ENCODE data around the gene KRTAP3-3.
"Not testable (repeated sequence)": the region's sequence is repeated elsewhere in the genome, so short reads cannot be mapped to it uniquely, and the experiment has no call there.

Gene KRTAP3-3

GRCh38 chr17:41003926-41004325 lies 10.0 kb upstream of the KRTAP3-3 start:
- DNase-seq, result no peak

GRCh38 chr17:41002814-41003213 lies 8.8 kb upstream of the KRTAP3-3 start:
- DNase-seq, result no peak

- DNase-seq, result no peak
Measured at GRCh38 chr17:41001795-41002194, 7.8 kb upstream of the KRTAP3-3 start.

DNA sequence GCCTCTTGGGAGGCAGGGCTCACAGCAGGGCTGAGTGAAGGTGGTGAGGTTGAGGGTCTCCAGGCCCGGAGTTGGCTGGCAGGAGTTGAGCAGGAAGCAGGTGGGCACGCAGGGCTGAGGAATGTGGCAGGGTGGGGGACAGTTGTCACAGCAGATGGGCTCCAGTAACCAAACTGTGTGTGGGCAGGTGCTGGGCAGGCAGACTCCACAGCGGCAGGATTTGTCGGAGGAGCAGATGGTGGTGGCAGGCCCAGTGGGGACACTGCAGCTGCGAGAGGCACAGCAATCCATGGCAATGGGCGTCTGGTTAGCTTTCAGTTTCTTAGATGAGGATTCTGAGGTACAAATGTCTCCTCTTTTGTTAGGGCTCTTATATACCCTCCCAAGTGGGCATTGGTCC lies 5.6 kb upstream of the KRTAP3-3 start, which contains the start of gene KRTAP3-2:
Gene KRTAP3-2 (minus strand): TSS at position 344 of the 400 bp plus-strand sequence. CDS start 53 bp downstream, at position 291.
- not testable (repeated sequence) for DNase-seq

DNA sequence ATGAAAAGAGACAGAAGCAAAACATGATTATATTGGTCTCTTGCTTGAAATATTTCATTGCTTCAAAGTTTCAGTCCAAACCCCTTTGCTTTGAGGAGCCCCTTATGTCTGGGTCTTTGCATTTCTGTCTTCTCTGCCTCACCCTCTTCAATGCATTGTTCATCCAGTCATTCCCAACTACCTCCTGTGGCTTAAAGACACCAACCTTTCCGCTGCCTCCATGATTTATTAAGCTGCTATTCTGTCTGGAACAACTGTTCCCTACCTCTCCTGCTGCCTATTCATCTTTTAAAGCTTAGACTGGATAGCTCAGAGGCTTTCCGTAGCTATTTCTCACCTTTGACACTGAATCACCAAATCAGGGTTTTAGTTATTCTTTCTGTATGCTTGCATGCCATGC lies 3.4 kb upstream of the KRTAP3-3 start:
- DNase-seq, result no peak

GRCh38 chr17:40996829-40997228 lies 2.9 kb upstream of the KRTAP3-3 start:
- DNase-seq, result no peak

DNA sequence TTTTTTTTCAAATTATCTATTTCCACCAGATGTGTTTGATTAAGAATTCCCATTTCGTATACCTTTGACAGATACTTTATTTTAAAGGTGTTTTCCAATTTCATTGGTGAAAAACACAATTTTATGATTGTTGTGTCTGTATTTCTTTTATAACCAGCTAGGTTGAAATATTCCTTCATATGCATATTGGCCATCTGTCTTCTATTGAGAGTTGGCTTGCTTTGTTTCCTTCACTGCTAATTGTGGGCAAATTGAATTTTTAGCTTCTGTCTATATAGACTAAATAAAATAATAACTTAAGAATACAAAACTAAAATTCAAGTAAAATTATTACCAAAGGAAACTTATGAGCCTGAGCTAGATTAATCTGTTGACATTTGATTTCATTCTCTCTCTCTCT lies 1.2 kb upstream of the KRTAP3-3 start:
- no peak for DNase-seq

GRCh38 chr17:40993084-40993483 lies 880 bp downstream of the KRTAP3-3 start:
- no peak for DNase-seq

DNA sequence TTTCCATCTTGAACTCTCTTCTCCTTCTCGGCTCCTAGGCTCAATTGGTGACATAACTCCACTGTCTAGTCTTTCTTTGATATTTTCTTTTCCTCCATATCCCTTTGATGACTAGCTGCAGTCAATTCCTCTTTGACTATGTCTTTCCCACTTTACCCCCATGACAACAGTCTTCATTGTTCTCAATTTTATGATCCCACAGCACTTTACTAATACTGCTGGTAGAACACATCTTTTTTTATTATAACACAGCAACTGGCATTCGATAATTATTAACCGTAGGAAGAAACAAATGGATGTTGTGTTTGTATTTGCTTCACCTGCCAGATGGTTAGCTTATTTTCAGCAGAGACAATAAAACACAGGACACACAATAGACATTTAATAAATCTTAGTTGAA lies 1.3 kb downstream of the KRTAP3-3 start:
- no peak for DNase-seq

- DNase-seq, result no peak
Measured at GRCh38 chr17:40986920-40987319, 7.0 kb downstream of the KRTAP3-3 start.

DNA sequence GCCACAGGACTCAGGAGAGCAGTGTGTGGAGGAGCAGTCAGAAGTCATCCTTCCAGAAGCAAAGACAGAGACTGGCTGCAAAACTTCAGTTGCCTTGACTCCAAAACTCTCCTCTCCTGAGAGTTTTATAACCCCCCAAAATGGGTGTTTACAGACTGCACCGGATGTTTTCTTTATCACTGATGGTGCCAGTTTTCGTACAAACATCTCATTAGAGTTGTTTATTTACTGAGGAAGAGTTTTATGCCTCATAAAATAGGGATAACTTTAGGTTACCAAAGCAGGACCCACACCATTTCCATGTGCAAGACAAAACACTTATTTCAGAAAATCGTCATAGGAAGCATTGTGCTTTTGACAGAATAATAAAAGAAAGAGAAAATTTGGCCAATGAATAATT lies 9.7 kb downstream of the KRTAP3-3 start, which contains the start of gene KRT40:
Gene KRT40 (minus strand): TSS at position 101 of the 400 bp plus-strand sequence. CDS start 53 bp downstream, at position 48.
- DNase-seq, result no peak

DNA sequence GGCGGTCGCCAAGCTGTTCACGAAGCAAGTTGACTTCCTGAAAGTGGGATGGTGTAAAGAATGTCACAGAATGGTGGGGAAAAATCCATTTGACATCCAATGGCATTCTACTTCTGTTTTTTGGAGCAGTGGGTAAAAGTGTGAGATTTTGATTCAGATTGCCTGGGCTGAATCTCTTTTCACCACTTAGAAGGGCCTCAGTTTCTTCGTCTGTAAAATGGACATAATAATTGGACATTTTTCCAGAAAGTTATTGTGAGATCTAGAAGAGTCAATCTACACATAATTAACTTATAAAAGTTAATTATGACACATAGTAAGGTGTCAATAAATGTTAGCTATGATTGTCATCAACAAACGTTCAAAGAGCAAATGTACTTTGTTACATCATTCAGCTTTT lies 12.8 kb downstream of the KRTAP3-3 start:
- DNase-seq, result no peak

DNA sequence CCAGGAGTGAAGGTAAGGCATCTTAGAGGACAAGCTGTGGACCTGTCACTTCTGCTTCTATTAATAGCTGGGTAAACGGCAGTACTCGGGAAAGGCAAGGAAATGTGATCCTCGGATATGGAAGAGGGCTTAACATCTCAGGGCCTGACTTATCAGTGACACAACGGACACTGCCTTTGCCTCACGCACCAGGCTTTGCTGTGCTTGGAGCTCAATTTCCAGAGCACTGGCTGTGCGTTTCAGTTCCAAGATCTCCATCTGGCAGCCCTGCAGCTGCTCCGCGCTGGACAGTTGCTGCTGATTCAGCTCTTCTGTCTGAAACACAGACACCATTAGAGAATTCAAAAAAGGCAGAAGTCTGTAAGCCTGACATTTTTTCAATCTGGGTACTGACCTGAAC lies 13.4 kb downstream of the KRTAP3-3 start:
- DNase-seq, result no peak

DNA sequence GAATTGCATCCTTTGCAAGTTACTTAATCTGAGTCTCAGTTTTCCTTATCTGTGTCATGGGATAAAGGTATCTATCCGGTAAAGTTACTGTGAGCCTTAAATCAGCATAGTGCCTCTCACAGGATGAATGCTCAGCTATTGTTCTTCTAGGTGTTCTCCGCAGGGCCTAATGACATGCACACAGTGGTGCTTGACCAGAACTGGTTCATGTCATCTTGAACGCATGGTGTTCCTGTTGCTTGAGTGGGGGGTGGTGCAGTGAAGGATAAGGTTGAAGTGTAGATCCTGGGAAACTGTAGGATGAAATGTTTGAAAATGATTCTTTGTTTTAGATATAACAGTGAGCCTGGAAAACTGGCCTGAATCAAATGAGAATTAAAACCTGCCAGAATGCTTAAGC lies 13.8 kb downstream of the KRTAP3-3 start:
- DNase-seq, result no peak

DNA sequence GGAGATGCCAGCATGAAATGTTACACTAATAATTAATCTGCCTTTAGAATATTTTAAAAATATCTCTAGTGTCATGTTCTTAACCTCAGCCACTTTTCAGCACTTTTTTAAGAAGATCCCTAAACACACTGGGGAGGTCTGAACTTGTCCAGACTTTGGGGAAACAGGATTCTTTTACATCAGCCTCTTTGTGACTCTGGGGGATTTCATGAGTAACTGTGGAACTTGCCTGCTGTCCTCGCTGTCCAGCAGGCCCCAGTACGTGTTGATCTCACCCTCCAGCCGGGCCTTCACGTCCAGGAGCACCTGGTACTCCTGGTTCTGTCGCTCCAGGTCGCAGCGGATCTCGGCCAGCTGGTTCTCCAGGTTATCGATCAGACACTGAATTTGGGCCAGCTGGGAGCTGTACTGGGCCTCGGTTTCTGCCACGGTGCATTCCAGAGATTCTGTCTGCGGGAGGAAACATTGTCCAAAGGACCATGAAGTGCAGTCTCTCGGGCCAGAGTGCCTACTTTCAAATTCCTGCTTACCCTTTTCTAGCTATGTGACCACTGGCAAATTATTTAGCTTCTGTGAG lies 15.3 kb downstream of the KRTAP3-3 start:
- no peak for DNase-seq

- no peak for DNase-seq
Measured at GRCh38 chr17:40975516-40975915, 18.4 kb downstream of the KRTAP3-3 start.

DNA sequence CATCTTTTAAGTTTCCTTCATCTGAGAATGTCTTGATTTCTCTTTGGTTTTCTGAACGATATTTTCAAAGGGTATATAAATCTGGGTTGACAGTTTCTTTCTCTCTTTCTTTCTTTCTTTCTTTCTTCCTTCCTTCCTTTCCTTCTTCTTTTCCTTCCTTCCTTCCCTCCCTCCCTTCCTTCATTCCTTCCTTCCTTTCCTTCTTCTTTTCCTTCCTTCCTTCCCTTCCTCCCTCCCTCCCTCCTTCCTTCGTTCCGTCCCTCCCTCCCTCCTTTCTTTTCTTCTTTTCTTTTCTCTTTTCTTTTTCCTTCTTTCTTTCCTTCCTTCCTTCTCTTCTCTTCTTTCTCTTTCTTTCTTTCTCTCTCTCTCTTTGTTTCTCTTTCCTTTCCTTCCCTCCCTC lies 19.6 kb downstream of the KRTAP3-3 start:
- DNase-seq, result no peak

- DNase-seq, result no peak
Measured at GRCh38 chr17:40967582-40967981, 26.4 kb downstream of the KRTAP3-3 start.

DNA sequence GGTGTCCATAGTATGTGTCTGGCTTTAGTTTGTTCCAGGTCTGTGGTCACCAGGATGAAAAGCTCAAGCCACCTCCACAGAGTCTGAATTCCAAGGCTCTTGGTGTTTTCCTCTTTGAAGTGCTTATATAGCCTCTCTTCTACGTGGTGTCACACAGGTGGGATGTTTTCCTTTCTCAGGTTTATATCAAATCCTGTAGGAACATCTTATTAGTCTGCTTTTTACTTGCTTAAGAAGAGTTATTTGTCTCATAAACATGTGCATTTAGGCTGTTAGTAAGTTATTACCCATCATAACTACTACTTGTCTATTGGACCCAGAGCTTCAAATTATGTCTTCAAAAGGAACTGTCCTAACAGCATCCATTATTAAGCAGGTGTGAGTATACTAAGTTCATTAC lies 27.1 kb downstream of the KRTAP3-3 start, which contains the start of gene KRT39:
Gene KRT39 (minus strand): TSS at position 101 of the 400 bp plus-strand sequence. CDS start 92 bp downstream, at position 9.
- no peak for DNase-seq

- no peak for DNase-seq
Measured at GRCh38 chr17:40963838-40964237, 30.1 kb downstream of the KRTAP3-3 start.

- DNase-seq, result no peak
Measured at GRCh38 chr17:40962059-40962561, 31.9 kb downstream of the KRTAP3-3 start.

GRCh38 chr17:40961591-40961990 lies 32.4 kb downstream of the KRTAP3-3 start:
- DNase-seq, result no peak

DNA sequence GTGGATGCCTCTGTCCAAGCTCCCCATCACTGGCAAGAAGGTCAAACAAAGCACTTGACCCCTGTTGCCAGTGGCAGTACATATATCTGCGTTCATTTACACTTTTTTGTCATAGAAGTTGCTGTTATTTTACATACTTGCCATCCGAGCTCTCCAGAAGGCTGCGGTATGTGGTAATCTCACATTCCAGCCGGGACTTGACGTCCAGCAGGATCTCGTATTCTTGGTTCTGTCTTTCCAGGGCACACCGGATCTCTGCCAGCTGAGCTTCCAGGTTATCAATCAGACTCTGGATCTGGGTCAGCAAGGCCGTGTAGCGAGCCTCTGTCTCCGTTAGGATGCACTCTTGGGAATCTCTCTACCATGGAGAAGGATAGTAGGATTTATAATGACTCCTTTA lies 33.8 kb downstream of the KRTAP3-3 start:
- DNase-seq, result no peak

DNA sequence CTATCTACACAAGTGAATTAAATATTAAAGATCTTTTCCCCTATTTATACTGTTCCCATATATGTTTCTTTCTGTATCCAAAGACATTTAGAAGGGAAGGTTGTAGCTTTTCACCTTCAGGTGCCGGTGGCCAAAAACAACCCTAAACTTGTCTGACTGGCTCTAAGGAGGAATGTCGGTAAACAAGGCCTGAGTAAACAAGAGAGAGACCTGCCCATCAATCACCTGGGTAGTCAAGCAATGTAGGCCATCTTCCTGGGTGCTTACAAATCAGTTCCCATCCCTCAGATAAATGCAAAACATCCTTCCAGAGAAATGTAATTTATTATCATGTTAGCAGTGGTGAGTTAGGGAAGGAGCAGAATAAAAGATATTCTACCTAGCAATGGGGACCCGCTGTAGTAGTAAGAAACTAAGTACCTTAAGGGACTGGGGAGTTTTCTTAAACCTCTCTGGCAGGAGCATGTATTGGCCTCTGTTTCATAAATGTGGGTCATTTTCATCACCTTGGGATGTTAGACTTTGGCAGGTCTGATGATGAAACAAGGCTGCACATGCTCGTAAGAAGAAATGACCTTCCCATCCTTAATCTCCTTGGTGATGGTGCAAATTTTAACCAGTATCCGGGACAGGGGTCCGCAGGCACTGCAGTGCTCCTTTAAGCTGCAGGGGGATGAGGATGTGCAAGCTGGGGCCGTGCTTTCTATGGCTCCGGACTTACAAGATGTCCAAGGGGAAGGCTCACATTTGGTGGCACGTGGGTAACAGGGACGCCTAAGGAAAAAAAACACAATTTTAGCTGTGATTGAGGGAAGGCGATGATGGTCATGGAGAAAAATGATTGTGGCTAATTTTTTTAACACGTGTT lies 35.6 kb downstream of the KRTAP3-3 start:
- no peak for DNase-seq

Data from GDM1 (cell line).